Raji (cell line): Measurements from ENCODE around the gene ADRA2C.

ENCODE experiments used
- POLR2A ChIP-seq: IDR thresholded peaks from 2 replicates; pipeline ENCODE4 v1.6.1; 2011; ENCODE audit warnings: low read depth, low read length, control low read depth; ENCODE audit not compliant: insufficient read depth

Gene ADRA2C

DNA sequence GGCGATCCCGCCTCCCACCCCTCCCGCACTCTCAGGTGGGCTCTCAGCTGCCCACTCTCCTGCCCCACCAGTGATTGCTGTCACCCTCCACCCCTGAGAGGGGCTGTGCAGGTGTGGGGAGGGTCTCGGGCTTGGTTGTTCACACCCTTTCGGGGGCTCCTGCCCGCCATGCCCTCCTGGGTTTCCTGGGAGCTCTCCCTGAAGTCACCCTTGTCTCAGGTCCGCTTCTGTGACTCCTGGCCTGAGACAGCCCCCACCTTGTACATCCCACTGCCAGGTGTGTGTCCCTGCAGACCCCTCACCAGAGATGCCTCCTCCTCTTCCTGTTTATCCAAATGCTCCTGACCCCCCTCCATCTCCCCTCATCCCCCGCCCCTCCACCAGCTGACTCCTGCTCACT, 37.8 kb downstream of the ADRA2C start:
- no peak for TF ChIP-seq POLR2A

DNA sequence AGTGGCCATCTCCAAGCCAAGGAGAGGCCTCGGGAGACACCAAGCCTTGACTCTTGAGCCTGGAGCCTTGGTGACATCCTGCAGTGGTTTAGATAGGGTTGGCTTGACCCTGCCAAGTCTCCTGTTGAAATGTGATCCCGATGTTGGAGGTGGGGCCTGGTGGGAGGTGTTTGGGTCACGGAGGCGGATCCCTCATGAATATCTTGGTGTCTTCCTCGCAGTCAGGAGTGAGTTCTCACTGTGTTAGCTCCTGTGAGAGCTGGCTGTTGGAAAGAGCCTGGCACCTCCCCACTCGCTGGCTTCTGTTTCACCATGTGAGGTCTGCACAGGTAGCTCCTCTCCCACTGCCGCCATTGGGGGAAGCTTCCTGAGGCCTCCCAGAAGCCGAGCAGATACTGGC, 38.8 kb downstream of the ADRA2C start:
- TF ChIP-seq POLR2A = no peak

DNA sequence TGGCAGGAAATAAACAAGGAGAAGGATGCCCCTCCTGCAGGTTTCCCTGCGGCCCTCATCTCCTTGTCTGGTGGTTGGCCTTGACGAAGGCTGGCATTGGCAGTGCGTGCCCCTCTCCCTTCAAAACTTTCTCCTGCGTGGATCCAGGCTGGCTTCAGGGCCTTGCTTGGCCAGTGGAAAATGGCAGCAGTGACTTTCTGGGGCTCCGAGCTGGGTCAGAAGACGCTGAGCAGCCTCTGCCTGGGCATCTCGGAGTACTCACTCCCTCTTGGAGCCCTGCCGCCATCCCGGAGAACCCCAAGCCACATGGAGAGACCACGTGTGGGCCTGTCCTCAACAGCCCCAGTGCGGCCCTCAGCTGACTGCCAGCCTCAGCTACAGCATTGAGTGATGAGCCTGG, 39.5 kb downstream of the ADRA2C start:
- no peak for TF ChIP-seq POLR2A

DNA sequence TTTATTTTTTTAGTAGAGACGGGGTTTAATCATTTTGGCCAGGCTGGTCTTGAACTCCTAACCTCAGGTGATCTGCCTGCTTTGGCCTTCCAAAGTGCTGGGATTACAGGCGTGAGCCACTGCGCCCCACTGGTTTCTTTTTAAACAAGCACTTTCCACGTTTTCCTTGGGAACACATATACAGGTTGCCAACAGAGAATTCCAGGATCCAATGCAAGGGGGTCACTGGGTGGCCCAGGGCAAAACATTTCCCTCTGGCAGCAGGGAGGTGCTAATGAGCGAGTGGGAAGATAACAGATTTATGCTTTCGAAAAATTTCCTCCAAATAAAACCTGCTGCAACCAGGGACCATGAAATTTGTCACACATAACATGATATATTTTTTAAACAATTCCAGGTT, 41.1 kb downstream of the ADRA2C start:
- TF ChIP-seq POLR2A = no peak

DNA sequence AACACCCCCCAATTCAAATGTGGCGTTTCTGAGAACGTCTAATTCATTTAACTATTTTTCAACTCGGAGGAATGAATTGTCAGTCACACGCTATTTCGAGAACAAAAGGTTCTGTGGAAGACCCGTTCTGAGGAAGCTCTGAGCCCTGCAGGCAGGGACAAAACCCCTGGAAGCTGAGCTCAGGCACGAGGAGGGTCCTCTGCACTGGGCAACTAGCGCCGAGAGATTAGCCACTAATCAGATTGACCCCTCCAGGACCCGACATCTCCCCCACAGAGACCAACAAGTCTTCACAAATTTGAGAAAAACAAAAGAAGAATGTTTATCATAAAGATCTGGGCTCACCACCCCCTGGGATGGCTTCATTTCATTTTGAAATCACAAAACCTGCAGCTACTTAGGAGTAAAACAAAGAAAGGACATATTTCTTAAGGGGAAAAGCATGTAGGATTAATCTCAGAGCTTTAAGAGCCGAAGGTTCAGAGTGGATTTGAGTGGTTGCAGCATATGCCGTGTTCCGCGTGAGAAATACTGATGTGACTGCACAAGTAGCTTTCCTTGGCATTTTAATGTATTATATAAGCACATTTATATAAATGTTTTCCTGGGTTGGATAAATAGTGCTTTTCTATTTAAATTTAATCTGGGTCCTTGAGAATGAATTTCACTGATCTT, 41.8 kb downstream of the ADRA2C start:
- TF ChIP-seq POLR2A = no peak

DNA sequence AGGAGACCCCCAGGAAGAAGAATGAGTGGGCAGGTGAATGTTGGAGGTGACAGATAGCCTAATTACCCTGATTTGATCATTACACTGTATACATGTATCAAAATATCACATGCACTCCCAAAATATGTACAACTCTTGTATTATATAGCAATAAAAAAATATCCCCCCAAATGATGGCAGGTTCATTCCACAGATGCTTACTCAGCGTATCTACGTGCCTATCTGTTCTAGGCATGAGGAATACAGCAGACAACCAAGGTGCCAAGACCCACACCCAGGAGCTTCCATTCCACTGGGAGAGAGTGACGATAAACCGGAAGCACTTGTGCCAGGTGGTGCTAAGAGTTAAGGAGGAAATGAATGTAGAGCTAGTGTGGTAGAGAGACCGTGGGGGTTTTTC, 42.4 kb downstream of the ADRA2C start:
- TF ChIP-seq POLR2A = no peak

DNA sequence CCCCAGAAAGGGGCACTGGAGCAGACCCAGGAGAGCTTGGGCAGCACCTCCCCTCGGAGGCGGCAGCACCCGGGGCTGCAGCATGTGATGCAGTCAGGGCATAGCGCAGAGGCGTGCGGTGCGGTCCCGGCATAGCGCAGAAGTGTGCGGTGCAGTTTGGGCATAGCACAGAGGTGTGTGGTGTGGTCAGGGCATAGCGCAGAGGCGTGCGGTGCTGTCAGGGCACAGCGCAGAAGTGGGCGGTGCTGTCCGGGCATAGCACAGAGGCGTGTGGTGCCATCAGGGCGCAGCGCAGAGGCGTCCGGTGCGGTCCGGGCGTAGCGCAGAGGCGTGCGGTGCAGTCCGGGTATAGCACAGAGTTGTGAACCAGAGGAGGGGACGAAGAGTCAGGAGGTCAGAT, 42.8 kb downstream of the ADRA2C start:
- TF ChIP-seq POLR2A = no peak

DNA sequence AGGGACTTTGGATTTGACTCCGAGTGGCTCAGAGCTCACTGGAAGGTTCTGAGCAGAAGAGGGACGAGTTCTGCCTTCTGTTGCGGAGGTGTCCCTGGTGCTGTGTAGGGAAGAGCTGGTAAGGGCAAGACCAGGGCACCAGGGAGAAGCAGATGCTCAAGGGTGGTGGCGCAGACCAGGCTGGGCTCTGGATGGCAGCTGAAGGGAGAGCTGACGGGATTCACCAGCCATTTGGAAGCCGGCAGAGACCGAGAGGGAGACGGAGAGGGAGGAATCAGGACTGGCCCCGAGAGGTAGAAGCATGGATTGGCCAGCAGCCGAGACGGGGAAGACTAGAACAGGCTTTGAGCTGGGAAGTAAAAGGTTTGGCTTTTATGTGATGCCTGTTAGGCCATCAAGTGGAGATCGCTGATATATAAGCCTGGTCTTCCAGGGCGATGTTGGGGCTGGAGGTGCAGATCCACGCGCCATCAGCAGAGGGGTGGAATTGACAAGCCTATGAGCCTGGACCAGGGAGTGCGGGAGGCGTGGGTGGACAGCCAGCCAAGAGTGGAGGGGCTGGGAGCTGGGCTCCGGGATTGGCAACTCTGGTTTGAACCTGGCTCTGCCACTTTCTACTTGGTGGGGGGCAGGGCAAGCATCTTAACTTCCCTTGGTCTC, 43.4 kb downstream of the ADRA2C start:
- no peak for TF ChIP-seq POLR2A

DNA sequence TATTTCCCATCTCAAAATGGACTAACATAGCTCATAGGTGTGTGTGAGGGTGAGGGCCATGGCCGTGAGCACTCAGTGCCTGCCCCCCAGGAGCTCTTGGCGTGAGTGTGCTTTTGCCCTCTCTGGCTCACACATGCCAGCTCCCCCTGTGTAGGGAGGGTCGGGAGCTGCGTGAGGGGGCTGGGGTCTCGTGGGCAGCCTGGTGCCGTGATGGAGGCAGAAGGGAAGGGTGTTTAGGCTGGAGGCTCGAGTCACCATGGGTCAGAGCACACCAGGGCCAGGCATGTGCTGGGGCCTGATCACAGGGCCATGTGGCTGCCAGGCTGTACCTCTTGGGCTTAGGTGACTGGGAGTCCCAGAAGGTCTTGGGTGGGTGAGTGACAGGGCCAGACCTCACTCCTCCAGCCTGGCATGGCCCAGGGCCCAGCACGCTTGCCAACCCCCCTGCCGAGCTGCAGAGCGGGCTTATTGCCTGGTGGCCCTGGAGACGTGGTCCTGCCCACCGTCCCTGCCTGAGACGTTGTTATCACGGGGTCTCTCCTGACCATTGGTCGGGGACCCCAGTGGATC, 44.0 kb downstream of the ADRA2C start:
- no peak for TF ChIP-seq POLR2A

DNA sequence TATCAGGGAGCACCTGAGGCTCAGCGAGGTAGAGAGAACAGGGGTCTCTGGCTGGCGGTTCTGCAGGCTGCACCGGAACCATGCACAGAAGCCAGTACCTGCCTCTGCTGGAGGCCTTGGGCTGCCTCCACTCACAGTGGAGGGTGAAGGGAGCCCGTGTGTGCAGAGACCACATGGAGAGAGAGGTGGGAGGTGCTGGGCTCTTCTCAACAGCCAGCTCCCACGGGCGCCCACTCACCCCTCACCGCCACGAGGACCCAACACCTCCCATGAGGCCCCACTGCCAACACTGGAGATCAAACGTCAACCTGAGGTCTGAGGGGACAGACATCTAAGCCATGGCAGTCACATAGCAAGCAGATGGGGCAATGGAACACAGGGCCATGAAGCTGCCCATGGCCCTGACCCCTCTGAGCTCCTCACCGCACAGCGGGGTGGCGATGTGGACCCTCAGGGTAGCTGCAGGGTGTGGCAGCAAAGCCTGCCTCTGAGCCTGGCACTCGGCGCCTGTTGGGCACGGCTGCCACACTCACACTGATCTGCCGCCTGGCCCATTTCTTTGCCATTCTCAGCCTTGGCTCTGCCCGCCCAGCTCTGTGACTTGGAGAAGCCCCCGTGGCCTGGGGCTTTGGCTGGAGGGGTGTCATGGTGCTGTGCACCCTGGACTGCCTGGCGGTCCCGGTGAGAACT, 44.8 kb downstream of the ADRA2C start:
- no peak for TF ChIP-seq POLR2A

DNA sequence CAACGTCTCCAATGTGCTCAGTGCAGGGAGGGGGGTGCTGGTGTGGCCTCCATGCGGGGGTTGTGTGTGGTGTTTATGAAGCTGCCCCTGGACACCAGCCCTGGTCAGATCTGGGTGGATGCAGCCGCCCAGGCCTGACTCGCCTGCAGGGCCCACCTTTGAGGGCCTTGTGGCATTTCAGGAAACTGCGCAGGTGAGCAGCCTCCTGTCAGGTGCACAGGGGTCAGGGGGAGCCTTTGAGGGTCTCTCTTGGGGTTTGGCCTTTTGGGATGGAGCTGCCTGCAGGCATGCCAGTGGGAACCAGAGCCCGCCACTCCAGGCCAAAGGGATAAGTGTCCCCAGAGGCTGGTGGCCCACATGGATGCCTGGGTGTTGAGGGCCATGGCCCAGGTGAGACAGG, 45.4 kb downstream of the ADRA2C start:
- no peak for TF ChIP-seq POLR2A

DNA sequence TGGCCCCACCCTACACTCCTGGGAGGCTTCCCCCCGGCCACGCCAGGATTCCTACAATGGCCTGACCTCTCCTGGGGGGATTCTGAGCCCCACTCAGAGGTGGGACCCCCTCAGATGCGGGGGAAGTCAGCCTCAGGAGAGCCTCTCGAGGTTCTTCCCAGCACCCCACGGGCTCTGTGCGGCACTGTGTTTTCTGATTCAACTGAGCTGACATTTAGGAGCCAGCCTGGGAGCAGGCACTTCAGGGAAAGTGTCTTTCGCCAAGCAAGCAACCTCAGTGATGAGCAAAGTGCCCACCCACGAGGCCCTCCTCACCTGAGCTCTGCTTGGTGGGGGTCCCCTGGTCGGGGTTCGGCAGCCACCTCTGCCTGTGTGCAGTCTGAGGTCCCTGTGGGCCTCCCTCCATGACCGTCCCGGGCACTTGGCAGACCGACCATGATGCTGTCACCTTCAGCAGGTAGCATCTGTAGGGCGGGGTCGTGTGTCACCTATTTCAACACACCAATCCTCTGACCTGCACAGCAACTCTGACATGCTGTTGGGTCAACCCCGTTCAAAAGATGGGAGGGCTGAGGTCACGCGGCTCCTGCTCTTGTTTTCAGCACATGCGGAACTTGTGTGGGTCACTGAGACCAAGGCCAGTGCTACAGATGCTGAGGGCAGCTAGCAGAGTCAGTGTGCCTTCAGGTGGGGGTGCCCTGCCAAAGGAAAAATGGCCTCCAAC, 46.2 kb downstream of the ADRA2C start:
- TF ChIP-seq POLR2A = no peak

DNA sequence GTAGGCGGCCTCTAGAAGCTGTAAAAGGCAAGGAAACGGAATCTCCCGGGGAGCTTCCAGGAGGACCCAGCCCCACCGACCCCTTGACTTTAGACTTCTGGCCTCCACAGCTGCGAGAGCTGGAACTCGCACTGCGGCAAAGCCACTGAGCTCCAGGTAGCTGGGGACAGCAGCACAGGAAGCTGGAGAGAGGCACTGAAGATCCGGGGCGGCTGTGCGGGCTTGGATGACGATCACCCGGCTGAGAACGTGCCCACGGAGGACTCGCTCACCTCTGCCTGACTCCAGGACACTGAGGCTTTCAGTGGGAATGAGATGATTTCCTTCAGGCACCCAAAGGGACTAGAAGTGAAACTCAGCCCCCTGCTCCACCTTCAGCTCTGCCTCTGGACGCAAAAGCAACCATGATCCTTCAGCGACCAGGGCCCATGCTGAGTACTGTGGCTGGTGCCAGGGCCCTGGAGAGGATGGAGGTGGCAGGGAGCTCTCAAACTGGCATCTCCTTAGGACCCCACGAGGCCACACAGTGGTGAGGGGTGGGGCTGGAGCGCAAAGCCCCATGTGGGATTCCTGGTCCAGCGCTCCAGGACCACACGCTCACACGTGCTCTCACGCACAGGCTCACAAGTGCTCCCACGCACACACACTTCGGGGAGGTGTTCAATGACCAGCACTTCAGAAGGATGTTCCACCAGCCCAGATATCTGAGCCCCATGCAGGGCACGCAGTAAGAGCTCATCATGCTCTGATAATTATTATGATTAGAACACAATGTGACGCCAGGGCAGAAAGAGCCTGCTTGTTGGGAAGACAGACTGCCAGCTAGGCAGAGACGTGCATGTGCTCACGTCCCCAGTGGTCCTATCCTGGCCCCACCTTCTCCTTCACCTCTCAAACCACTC, 47.2 kb downstream of the ADRA2C start:
- TF ChIP-seq POLR2A = no peak

DNA sequence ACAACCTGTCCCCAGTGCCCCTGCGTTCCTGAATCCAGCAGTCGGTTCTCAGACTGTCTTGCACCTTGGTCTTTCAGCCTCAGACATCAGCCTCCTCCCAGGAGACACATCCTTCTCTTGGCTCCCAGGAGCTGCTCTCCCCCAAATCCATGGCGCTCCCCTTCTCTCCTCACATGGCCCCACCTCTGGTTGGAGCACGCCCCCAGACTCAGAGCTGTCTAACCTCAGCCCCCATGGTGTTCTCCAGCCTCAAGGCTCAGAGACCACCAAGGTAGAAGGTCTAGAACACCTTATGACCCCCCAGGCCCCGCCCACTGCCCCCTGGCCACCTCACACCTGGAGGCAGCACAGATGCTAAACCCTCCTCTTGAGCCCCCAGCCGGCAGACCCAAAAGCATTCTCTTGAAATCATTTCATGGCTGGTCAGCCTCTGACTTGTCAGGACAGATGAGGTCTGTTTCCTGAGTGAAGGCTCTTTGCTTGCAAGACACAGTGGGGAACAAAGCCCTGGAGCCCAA, 47.9 kb downstream of the ADRA2C start:
- TF ChIP-seq POLR2A = no peak
